ENCODE results near the gene BORCS8.

DNA sequence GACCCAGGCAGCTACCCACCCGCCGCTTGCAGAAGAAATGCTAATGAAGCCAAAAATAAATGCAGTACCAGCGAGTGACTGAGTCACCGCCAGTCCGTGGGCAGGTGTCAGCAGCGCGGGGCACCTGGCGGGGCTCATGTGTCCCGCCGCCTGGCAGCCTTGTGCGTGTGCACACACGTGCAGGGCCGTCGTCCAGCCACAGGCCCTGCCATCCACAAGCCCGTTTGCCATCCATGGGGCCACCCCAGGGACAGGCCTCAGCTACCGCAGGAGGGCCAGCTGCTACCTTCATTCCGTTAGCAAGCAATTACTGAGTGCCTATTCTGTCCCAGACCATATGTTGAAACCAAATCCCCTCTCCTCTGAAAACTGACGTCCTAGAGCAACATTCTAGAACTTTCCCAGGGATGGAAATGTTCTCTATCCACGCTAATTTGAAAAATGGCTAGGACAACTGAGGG lies 40.3 kb upstream of the BORCS8 start:
- TF ChIP-seq, protein P1, sequence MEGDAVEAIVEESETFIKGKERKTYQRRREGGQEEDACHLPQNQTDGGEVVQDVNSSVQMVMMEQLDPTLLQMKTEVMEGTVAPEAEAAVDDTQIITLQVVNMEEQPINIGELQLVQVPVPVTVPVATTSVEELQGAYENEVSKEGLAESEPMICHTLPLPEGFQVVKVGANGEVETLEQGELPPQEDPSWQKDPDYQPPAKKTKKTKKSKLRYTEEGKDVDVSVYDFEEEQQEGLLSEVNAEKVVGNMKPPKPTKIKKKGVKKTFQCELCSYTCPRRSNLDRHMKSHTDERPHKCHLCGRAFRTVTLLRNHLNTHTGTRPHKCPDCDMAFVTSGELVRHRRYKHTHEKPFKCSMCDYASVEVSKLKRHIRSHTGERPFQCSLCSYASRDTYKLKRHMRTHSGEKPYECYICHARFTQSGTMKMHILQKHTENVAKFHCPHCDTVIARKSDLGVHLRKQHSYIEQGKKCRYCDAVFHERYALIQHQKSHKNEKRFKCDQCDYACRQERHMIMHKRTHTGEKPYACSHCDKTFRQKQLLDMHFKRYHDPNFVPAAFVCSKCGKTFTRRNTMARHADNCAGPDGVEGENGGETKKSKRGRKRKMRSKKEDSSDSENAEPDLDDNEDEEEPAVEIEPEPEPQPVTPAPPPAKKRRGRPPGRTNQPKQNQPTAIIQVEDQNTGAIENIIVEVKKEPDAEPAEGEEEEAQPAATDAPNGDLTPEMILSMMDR (conservative IDR thresholded peaks at IDR 0.05; ENCODE audit: low read depth, low read length): no peak
- TF ChIP-seq CEBPB (IDR thresholded peaks at IDR 0.05; ENCODE audit: low read depth, low read length) (no peak), MXI1 (IDR thresholded peaks at IDR 0.05; ENCODE audit: borderline replicate concordance, low read depth, low read length) (no peak), POLR2A (IDR thresholded peaks at IDR 0.05; ENCODE audit: low read depth, low read length) (no peak), BHLHE40 (IDR thresholded peaks at IDR 0.05; ENCODE audit: low read depth, low read length) (no peak), RFX5 (IDR thresholded peaks at IDR 0.05; ENCODE audit: low read depth, low read length) (no peak), SMC3 (IDR thresholded peaks at IDR 0.05; ENCODE audit: low read depth, low read length) (no peak), RAD21 (IDR thresholded peaks at IDR 0.05; ENCODE audit: low read length) (no peak), MAFK (IDR thresholded peaks at IDR 0.05; ENCODE audit: low read depth, low read length) (no peak), FOS (IDR thresholded peaks at IDR 0.05; ENCODE audit: low read depth, low read length) (no peak), NFE2L2 (IDR thresholded peaks at IDR 0.05; ENCODE audit: low read depth, low read length) (no peak), RCOR1 (IDR thresholded peaks at IDR 0.05; ENCODE audit: insufficient replicate concordance, low read length) (no peak)
- TF ChIP-seq, protein P2, sequence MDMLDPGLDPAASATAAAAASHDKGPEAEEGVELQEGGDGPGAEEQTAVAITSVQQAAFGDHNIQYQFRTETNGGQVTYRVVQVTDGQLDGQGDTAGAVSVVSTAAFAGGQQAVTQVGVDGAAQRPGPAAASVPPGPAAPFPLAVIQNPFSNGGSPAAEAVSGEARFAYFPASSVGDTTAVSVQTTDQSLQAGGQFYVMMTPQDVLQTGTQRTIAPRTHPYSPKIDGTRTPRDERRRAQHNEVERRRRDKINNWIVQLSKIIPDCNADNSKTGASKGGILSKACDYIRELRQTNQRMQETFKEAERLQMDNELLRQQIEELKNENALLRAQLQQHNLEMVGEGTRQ (IDR thresholded peaks at IDR 0.05; ENCODE audit: low read depth, low read length): no peak
- TF ChIP-seq, protein P3, sequence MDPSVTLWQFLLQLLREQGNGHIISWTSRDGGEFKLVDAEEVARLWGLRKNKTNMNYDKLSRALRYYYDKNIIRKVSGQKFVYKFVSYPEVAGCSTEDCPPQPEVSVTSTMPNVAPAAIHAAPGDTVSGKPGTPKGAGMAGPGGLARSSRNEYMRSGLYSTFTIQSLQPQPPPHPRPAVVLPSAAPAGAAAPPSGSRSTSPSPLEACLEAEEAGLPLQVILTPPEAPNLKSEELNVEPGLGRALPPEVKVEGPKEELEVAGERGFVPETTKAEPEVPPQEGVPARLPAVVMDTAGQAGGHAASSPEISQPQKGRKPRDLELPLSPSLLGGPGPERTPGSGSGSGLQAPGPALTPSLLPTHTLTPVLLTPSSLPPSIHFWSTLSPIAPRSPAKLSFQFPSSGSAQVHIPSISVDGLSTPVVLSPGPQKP (IDR thresholded peaks at IDR 0.05; ENCODE audit: borderline replicate concordance, low read depth, low read length): no peak

All from IMR-90 (cell line).